SK-N-SH (cell line): ENCODE data around the gene SELE. TPM values are rescaled to one million over a fixed set of nuclear protein-coding genes. Genes with fewer than 3 reads are reported as not detected.

Source experiments
- CTCF ChIA-PET: fragments of 300-600, 350-600 bp; formaldehyde crosslinking; extraction: SDS; loops from one replicate; lab custom pipeline; 2021; lab: Yijun Ruan, JAX
- POLR2A ChIA-PET: fragments of 350-600 bp; sonication (Branson Sonifier 250); formaldehyde crosslinking; extraction: SDS; loops from one replicate; lab custom pipeline; 2020; ENCODE audit warnings: antibody characterized with exemption, inconsistent platforms; lab: Yijun Ruan, JAX
- DNase-seq: peaks from one replicate; pipeline ENCODE4 v3.0.0; 2012
- H2AFZ ChIP-seq: fragments of 200-600 bp; sonication (generic); 2 replicates; pipeline ENCODE4 v1.8.1; 2016; ENCODE audit warnings: antibody characterized with exemption, mild to moderate bottlenecking, low read depth
- H3F3A ChIP-seq: fragments of 200-600 bp; sonication (generic); replicated peaks from 2 replicates; pipeline ENCODE3; 2016; ENCODE audit warnings: antibody characterized with exemption, mild to moderate bottlenecking; ENCODE audit not compliant: insufficient read depth
- H3K27ac ChIP-seq, 2 experiments: fragments of 200-500 bp in 1 of 2; fragments of 200-600 bp in 1 of 2; sonication (Bioruptor generic) in 1 of 2; sonication (generic), shearing (Covaris generic) in 1 of 2; 2 replicates each; pipeline versions ENCODE4 v1.5.1 to v1.6.1; 2014 to 2016; ENCODE audit warnings: low read depth in 2 of 2, inconsistent platforms in 1 of 2, low read length in 1 of 2, mild to moderate bottlenecking in 1 of 2, mixed read lengths in 1 of 2
- H3K27me3 ChIP-seq: fragments of 200-600 bp; sonication (generic), shearing (Covaris generic); 2 replicates; pipeline ENCODE4 v1.6.1; 2016; ENCODE audit warnings: mixed run types; ENCODE audit not compliant: insufficient read depth
- H3K36me3 ChIP-seq, 2 experiments: fragments of 200-500 bp in 1 of 2; fragments of 200-600 bp in 1 of 2; sonication (Bioruptor generic) in 1 of 2; sonication (generic) in 1 of 2; replicated peaks in 1 of 2; 2 replicates each; pipeline versions ENCODE3 to v1.5.1; 2014 to 2016; ENCODE audit warnings: low read length in 1 of 2, mild to moderate bottlenecking in 1 of 2; ENCODE audit not compliant: insufficient read depth in 2 of 2, control insufficient read depth in 1 of 2
- H3K4me1 ChIP-seq, 2 experiments: fragments of 200-500 bp in 1 of 2; fragments of 200-600 bp in 1 of 2; sonication (Bioruptor generic) in 1 of 2; sonication (generic), shearing (Covaris generic) in 1 of 2; 2 replicates each; pipeline versions ENCODE4 v1.5.1 to v1.6.1; 2014 to 2016; ENCODE audit warnings: low read depth in 1 of 2, low read length in 1 of 2, mixed run types in 1 of 2; ENCODE audit not compliant: insufficient read depth in 2 of 2, control insufficient read depth in 1 of 2
- H3K4me2 ChIP-seq: fragments of 200-600 bp; sonication (generic), shearing (Covaris generic); 2 replicates; pipeline ENCODE4 v1.6.1; 2017; ENCODE audit warnings: mixed run types
- H3K4me3 ChIP-seq, 2 experiments: fragments of 200-500 bp in 1 of 2; fragments of 200-600 bp in 1 of 2; sonication (Bioruptor generic) in 1 of 2; sonication (generic), shearing (Covaris generic) in 1 of 2; 2 replicates each; pipeline versions ENCODE4 v1.5.1 to v1.8.1; 2014 to 2016; ENCODE audit warnings: low read depth in 2 of 2, inconsistent platforms in 1 of 2, low read length in 1 of 2, mild to moderate bottlenecking in 1 of 2, mixed read lengths in 1 of 2, moderate library complexity in 1 of 2
- H3K79me2 ChIP-seq: fragments of 200-600 bp; sonication (generic); 2 replicates; pipeline ENCODE4 v1.8.1; 2017; ENCODE audit warnings: mild to moderate bottlenecking; ENCODE audit not compliant: insufficient read depth
- H3K9ac ChIP-seq: fragments of 200-600 bp; sonication (generic); 2 replicates; pipeline ENCODE4 v1.6.1; 2017; ENCODE audit warnings: mixed run types
- H3K9me2 ChIP-seq: fragments of 200-600 bp; sonication (generic); 2 replicates; pipeline ENCODE4 v1.6.1; 2017; ENCODE audit warnings: mixed run types
- H3K9me3 ChIP-seq: fragments of 200-600 bp; sonication (generic); 2 replicates; pipeline ENCODE4 v1.6.1; 2017; ENCODE audit warnings: mixed run types, mild to moderate bottlenecking, moderate library complexity
- H4K20me1 ChIP-seq: fragments of 200-600 bp; sonication (generic); 2 replicates; pipeline ENCODE4 v1.6.1; 2017; ENCODE audit warnings: mild to moderate bottlenecking, mixed run types; ENCODE audit not compliant: insufficient read depth
- ELF1 ChIP-seq: IDR thresholded peaks from 2 replicates; pipeline ENCODE4 v1.4.0; 2012
- EP300 ChIP-seq, 2 experiments: IDR thresholded peaks; 2 replicates each; pipeline versions ENCODE4 v1.4.0 to v1.6.1; 2012; ENCODE audit warnings: borderline replicate concordance in 1 of 2, low read depth in 1 of 2, low read length in 1 of 2
- FOSL2 ChIP-seq: IDR thresholded peaks from 2 replicates; pipeline ENCODE4 v1.4.0; 2012; ENCODE audit warnings: low read depth, mild to moderate bottlenecking, moderate library complexity, borderline replicate concordance
- FOXJ3 ChIP-seq: sonication (generic); formaldehyde crosslinking; IDR thresholded peaks from 2 replicates; pipeline ENCODE4 v1.5.1; 2020; ENCODE audit warnings: mild to moderate bottlenecking, missing genetic modification reagents
- GATA2 ChIP-seq: sonication (generic); formaldehyde crosslinking; IDR thresholded peaks from 2 replicates; pipeline ENCODE4 v1.5.0; 2020; ENCODE audit warnings: mild to moderate bottlenecking, missing genetic modification reagents
- MXI1 ChIP-seq: IDR thresholded peaks from 2 replicates; pipeline ENCODE4 v1.6.1; 2012; ENCODE audit warnings: mild to moderate bottlenecking, low read depth, low read length, improper control_type of control experiment
- NFIC ChIP-seq: IDR thresholded peaks from 2 replicates; pipeline ENCODE4 v1.4.0; 2012; ENCODE audit warnings: borderline replicate concordance
- POLR2AphosphoS5 ChIP-seq: IDR thresholded peaks from 2 replicates; pipeline ENCODE4 v1.6.1; 2012; ENCODE audit warnings: low read depth, low read length
- RAD21 ChIP-seq: IDR thresholded peaks from 2 replicates; pipeline ENCODE4 v1.6.1; 2012; ENCODE audit warnings: mild to moderate bottlenecking, low read length
- RCOR1 ChIP-seq: fragments of 150-350 bp; IDR thresholded peaks from 2 replicates; pipeline ENCODE4 v1.6.1; 2017; ENCODE audit warnings: antibody characterized with exemption, low read length
- RXRA ChIP-seq: IDR thresholded peaks from 2 replicates; pipeline ENCODE4 v1.4.0; 2012; ENCODE audit warnings: low read depth, mild to moderate bottlenecking, borderline replicate concordance
- TCF12 ChIP-seq: IDR thresholded peaks from 2 replicates; pipeline ENCODE4 v1.4.0; 2012
- WGBS: methylation state at CpG from one replicate; pipeline ENCODE4 v1.1.6; 2017; ENCODE audit warnings: low lambda C conversion rate; 5-methylcytosine and 5-hydroxymethylcytosine counted together
- polyA plus RNA-seq, 3 experiments: library from polyadenylated mRNA; depleted of rRNA; stranded (reverse); fragments of >200 nt; gene quantifications; 2 replicates each; pipeline ENCODE4 v1.2.3, GENCODE V29; 2012
- TF ChIP-seq, protein P1 (sequence below): IDR thresholded peaks from 2 replicates; pipeline ENCODE4 v1.6.1; 2012; ENCODE audit warnings: mild to moderate bottlenecking, low read depth, low read length, moderate library complexity
- TF ChIP-seq, protein P2 (sequence below): IDR thresholded peaks from 2 replicates; pipeline ENCODE4 v1.4.0; 2012; ENCODE audit warnings: low read depth
- TF ChIP-seq, protein P3 (sequence below): fragments of 200-600 bp; sonication (generic); IDR thresholded peaks from 2 replicates; pipeline ENCODE4 v1.6.1; 2017; ENCODE audit warnings: antibody characterized with exemption, mild to moderate bottlenecking, moderate library complexity

SELE gene
- polyA plus RNA-seq, 1 of the 3 experiments (the other 2 are of a cell fraction), result 0.02 TPM

DNA sequence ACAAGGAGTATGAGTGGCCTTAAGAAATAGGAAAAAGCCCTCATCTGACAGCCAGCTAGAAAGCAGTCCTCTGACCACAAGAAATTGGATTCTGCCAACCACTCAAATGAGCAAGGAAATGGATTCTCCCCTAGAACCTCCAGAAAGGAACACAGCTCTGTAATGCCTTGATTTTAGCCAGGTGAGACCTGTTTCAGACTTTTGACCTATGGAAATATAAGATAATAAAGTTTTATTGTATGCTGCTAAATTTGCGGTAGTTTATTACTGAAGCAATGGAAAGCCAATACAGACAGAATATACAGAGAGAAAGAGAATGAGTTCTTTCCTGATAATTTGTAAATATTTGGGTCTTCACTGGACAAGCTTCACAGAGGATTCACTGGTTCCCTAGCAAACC, 28.8 kb upstream of the SELE start:
- Histone ChIP-seq H3K9me2 (no peaks in the 10 kb centered on the region), H2AFZ (no peak overlapping the region), H3K4me1 (no peaks in the 10 kb centered on the region), H3K9ac (no peak overlapping the region), H3K4me3 (no peak overlapping the region), H3K79me2 (no peaks in the 10 kb centered on the region), H3K36me3 (no peaks in the 10 kb centered on the region), H3K27me3 (no peaks in the 10 kb centered on the region), H3K27ac (no peak overlapping the region), H3K9me3 (no peaks in the 10 kb centered on the region), H3K4me2 (no peak overlapping the region), H4K20me1 (no peaks in the 10 kb centered on the region), H3F3A (no peaks in the 10 kb centered on the region)
- POLR2A ChIA-PET, result no interaction called here
- WGBS, result 44% methylated on average over 1 of the region's 1 CpG
- TF ChIP-seq RXRA (no peak), ELF1 (no peak), POLR2AphosphoS5 (no peak), GATA2 (no peak), MXI1 (no peak), FOSL2 (no peak), FOXJ3 (CRISPR knock-in tag) (no peak), NFIC (no peak), EP300 (IDR thresholded peaks at IDR 0.05; ENCODE audit: borderline replicate concordance in 1 of 2, low read depth in 1 of 2, low read length in 1 of 2) (no peak), RAD21 (no peak), TCF12 (no peak), RCOR1 (no peak)
- TF ChIP-seq, protein P1, sequence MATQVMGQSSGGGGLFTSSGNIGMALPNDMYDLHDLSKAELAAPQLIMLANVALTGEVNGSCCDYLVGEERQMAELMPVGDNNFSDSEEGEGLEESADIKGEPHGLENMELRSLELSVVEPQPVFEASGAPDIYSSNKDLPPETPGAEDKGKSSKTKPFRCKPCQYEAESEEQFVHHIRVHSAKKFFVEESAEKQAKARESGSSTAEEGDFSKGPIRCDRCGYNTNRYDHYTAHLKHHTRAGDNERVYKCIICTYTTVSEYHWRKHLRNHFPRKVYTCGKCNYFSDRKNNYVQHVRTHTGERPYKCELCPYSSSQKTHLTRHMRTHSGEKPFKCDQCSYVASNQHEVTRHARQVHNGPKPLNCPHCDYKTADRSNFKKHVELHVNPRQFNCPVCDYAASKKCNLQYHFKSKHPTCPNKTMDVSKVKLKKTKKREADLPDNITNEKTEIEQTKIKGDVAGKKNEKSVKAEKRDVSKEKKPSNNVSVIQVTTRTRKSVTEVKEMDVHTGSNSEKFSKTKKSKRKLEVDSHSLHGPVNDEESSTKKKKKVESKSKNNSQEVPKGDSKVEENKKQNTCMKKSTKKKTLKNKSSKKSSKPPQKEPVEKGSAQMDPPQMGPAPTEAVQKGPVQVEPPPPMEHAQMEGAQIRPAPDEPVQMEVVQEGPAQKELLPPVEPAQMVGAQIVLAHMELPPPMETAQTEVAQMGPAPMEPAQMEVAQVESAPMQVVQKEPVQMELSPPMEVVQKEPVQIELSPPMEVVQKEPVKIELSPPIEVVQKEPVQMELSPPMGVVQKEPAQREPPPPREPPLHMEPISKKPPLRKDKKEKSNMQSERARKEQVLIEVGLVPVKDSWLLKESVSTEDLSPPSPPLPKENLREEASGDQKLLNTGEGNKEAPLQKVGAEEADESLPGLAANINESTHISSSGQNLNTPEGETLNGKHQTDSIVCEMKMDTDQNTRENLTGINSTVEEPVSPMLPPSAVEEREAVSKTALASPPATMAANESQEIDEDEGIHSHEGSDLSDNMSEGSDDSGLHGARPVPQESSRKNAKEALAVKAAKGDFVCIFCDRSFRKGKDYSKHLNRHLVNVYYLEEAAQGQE, result no peak
- TF ChIP-seq, protein P2, sequence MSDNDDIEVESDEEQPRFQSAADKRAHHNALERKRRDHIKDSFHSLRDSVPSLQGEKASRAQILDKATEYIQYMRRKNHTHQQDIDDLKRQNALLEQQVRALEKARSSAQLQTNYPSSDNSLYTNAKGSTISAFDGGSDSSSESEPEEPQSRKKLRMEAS, result no peak
- TF ChIP-seq, protein P3, sequence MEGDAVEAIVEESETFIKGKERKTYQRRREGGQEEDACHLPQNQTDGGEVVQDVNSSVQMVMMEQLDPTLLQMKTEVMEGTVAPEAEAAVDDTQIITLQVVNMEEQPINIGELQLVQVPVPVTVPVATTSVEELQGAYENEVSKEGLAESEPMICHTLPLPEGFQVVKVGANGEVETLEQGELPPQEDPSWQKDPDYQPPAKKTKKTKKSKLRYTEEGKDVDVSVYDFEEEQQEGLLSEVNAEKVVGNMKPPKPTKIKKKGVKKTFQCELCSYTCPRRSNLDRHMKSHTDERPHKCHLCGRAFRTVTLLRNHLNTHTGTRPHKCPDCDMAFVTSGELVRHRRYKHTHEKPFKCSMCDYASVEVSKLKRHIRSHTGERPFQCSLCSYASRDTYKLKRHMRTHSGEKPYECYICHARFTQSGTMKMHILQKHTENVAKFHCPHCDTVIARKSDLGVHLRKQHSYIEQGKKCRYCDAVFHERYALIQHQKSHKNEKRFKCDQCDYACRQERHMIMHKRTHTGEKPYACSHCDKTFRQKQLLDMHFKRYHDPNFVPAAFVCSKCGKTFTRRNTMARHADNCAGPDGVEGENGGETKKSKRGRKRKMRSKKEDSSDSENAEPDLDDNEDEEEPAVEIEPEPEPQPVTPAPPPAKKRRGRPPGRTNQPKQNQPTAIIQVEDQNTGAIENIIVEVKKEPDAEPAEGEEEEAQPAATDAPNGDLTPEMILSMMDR, result no peak
- no peak for DNase-seq
- CTCF ChIA-PET, result no interaction called here
